Panc1 (cell line): ENCODE measurements around the gene SUGCT. TPM values are rescaled to one million over a fixed set of nuclear protein-coding genes. Genes with fewer than 3 reads are reported as not detected.

Experiments
- ATAC-seq: fragments of 200-7000 bp; cut with Tn5 transposase; 2 replicates; pipeline ENCODE4 v1.9.1; 2020; ENCODE audit warnings: mild to moderate bottlenecking, moderate library complexity
- BruUV-seq: library from RNA; stranded (reverse); fragments of 400-500 nt; replicated peaks from 2 replicates; lab custom pipeline; 2021; lab: Mats Ljungman, UMichigan
- CTCF ChIA-PET: fragments of 300-600 bp; sonication (Branson Sonifier 250); formaldehyde crosslinking; loops from one replicate; lab custom pipeline; 2022; ENCODE audit warnings: antibody characterized with exemption; lab: Charles Lee
- POLR2A ChIA-PET: fragments of 300-600 bp; sonication (Branson Sonifier 250); formaldehyde crosslinking; loops from one replicate; lab custom pipeline; 2022; ENCODE audit warnings: antibody characterized with exemption; lab: Charles Lee
- DNase-seq: peaks from one replicate; pipeline ENCODE4 v3.0.0-alpha.2; 2010; ENCODE audit warnings: low read depth, low spot score
- H3K27ac ChIP-seq: 2 replicates; pipeline ENCODE4 v1.5.1; 2011; ENCODE audit warnings: mild to moderate bottlenecking, low read length, inconsistent platforms
- H3K27me3 ChIP-seq: fragments of 200-500 bp; sonication (Bioruptor generic); 2 replicates; pipeline ENCODE4 v1.6.0; 2014; ENCODE audit warnings: low read length, inconsistent platforms; ENCODE audit not compliant: control insufficient read depth, insufficient read depth
- H3K36me3 ChIP-seq: fragments of 200-500 bp; sonication (Bioruptor generic); 2 replicates; pipeline ENCODE4 v1.5.1; 2014; ENCODE audit warnings: inconsistent platforms, mild to moderate bottlenecking, low read length, moderate library complexity; ENCODE audit not compliant: control insufficient read depth, insufficient read depth
- H3K4me1 ChIP-seq: 2 replicates; pipeline ENCODE4 v1.5.1; 2011; ENCODE audit warnings: inconsistent platforms, mild to moderate bottlenecking, low read length, moderate library complexity; ENCODE audit not compliant: control insufficient read depth, insufficient read depth
- H3K4me3 ChIP-seq, 2 experiments: 2 replicates each; pipeline ENCODE4 v1.5.1; 2011 to 2012; ENCODE audit warnings: low read depth in 2 of 2, low read length in 2 of 2, mild to moderate bottlenecking in 2 of 2, inconsistent platforms in 1 of 2, moderate library complexity in 1 of 2
- H3K9me3 ChIP-seq: fragments of 200-500 bp; sonication (Bioruptor generic); 2 replicates; pipeline ENCODE4 v1.5.1; 2014; ENCODE audit warnings: low read depth, mild to moderate bottlenecking, inconsistent platforms, low read length, moderate library complexity; ENCODE audit not compliant: control insufficient read depth, insufficient read depth
- POLR2AphosphoS5 ChIP-seq: IDR thresholded peaks from 2 replicates; pipeline ENCODE4 v1.6.1; 2012; ENCODE audit warnings: mild to moderate bottlenecking, low read depth, low read length, moderate library complexity
- SIN3A ChIP-seq: IDR thresholded peaks from 2 replicates; pipeline ENCODE4 v1.6.1; 2012; ENCODE audit warnings: low read depth, mild to moderate bottlenecking, low read length, moderate library complexity, borderline replicate concordance; ENCODE audit not compliant: insufficient read depth
- TCF7L2 ChIP-seq: IDR thresholded peaks from 2 replicates; pipeline ENCODE4 v1.6.1; 2011; ENCODE audit warnings: mild to moderate bottlenecking, low read depth, low read length, inconsistent platforms
- in situ Hi-C: cut with HindIII; loops from 2 replicates; pipeline ENCODE4 v1.10.0; 2016; ENCODE audit warnings: low sequenced_read_pairs, low pct_unique_long_range_greater_than_20kb
- intact Hi-C: fragments of 100-400 bp; cut with micrococcal nuclease; formaldehyde crosslinking; loops from one replicate; pipeline ENCODE4 v1.10.0; 2022; ENCODE audit not compliant: unreplicated experiment
- total RNA-seq: library from RNA; stranded (reverse); gene quantifications from one replicate; pipeline ENCODE4 v1.2.1, GENCODE V29; 2021; ENCODE audit not compliant: unreplicated experiment
- TF ChIP-seq, protein P1 (sequence below), 2 experiments: IDR thresholded peaks; 2 replicates each; pipeline ENCODE4 v1.6.1; 2011 to 2012; ENCODE audit warnings: low read depth in 2 of 2, control low read depth in 1 of 2, low read length in 1 of 2, mild to moderate bottlenecking in 1 of 2, moderate library complexity in 1 of 2; ENCODE audit not compliant: insufficient read depth in 1 of 2
- TF ChIP-seq, protein P2 (sequence below): fragments of 450-650 bp; IDR thresholded peaks from 2 replicates; pipeline ENCODE4 v1.5.1; 2017; ENCODE audit warnings: mild to moderate bottlenecking

SUGCT gene
- total RNA-seq, 1 experiment from 2014 or later = 3.1 TPM

DNA sequence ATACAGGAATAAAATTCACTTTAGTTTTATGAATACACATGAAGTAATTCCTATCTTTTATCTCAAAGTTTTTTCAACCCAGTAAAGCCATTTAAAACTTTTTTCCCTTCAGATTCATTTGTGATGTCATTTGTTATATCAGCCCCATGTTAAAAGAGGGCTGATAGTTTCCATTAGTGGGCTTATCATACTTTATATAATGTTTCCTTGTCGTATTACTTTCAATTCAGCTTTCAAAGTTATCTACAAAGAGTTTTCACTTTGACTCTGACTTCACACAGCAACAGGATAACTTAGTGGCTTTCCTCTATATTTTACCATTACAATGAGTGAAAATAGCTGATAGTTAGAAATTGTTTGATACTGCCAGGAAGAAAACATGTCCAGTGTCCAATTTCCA lies 484.8 kb downstream of the SUGCT start:
- DNase-seq = no peak
- ChIA-PET CTCF (no interaction called here), POLR2A (no interaction called here)
- no peak overlapping the region for H3K4me3 ChIP-seq
- H3K9me3 ChIP-seq = no peaks in the 10 kb centered on the region
- intact Hi-C loops (no loop called here), in situ Hi-C loops (no loop called here)
- ATAC-seq = no peak
- no peak overlapping the region for H3K27ac ChIP-seq
- H3K4me1 ChIP-seq = no peaks in the 10 kb centered on the region
- H3K36me3 ChIP-seq = no peaks in the 10 kb centered on the region
- TF ChIP-seq TCF7L2 (no peak), POLR2AphosphoS5 (no peak), SIN3A (no peak)
- TF ChIP-seq, protein P1, sequence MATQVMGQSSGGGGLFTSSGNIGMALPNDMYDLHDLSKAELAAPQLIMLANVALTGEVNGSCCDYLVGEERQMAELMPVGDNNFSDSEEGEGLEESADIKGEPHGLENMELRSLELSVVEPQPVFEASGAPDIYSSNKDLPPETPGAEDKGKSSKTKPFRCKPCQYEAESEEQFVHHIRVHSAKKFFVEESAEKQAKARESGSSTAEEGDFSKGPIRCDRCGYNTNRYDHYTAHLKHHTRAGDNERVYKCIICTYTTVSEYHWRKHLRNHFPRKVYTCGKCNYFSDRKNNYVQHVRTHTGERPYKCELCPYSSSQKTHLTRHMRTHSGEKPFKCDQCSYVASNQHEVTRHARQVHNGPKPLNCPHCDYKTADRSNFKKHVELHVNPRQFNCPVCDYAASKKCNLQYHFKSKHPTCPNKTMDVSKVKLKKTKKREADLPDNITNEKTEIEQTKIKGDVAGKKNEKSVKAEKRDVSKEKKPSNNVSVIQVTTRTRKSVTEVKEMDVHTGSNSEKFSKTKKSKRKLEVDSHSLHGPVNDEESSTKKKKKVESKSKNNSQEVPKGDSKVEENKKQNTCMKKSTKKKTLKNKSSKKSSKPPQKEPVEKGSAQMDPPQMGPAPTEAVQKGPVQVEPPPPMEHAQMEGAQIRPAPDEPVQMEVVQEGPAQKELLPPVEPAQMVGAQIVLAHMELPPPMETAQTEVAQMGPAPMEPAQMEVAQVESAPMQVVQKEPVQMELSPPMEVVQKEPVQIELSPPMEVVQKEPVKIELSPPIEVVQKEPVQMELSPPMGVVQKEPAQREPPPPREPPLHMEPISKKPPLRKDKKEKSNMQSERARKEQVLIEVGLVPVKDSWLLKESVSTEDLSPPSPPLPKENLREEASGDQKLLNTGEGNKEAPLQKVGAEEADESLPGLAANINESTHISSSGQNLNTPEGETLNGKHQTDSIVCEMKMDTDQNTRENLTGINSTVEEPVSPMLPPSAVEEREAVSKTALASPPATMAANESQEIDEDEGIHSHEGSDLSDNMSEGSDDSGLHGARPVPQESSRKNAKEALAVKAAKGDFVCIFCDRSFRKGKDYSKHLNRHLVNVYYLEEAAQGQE (IDR thresholded peaks at IDR 0.05; ENCODE audit: insufficient read depth in 1 of 2, low read depth in 2 of 2, low read length in 1 of 2) = no peak
- TF ChIP-seq, protein P2, sequence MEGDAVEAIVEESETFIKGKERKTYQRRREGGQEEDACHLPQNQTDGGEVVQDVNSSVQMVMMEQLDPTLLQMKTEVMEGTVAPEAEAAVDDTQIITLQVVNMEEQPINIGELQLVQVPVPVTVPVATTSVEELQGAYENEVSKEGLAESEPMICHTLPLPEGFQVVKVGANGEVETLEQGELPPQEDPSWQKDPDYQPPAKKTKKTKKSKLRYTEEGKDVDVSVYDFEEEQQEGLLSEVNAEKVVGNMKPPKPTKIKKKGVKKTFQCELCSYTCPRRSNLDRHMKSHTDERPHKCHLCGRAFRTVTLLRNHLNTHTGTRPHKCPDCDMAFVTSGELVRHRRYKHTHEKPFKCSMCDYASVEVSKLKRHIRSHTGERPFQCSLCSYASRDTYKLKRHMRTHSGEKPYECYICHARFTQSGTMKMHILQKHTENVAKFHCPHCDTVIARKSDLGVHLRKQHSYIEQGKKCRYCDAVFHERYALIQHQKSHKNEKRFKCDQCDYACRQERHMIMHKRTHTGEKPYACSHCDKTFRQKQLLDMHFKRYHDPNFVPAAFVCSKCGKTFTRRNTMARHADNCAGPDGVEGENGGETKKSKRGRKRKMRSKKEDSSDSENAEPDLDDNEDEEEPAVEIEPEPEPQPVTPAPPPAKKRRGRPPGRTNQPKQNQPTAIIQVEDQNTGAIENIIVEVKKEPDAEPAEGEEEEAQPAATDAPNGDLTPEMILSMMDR = no peak
- BruUV-seq = no TSS peak
- H3K27me3 ChIP-seq = no peaks in the 10 kb centered on the region

DNA sequence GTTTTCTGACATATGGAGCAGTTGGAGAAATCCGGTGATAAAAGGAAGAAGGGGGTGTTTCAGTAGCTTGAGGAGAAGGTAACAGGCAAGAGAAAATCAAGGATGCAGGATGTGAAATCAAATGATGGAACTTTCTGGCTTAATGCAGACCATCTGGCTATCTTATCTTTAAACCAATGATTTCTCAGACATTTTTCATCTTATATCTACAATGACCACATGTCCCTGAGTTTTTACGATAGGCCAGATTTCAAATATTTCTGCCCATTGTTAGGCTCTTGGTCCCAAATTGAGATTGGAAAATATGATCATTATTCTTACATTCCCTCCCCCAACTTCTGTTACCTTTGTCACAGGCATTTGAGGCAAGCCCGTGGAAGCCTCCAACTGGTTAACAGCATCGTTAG lies 486.8 kb downstream of the SUGCT start:
- Histone ChIP-seq H3K27me3 (no peaks in the 10 kb centered on the region), H3K36me3 (no peaks in the 10 kb centered on the region), H3K27ac (no peak overlapping the region), H3K4me3 (no peak overlapping the region), H3K4me1 (no peaks in the 10 kb centered on the region), H3K9me3 (no peaks in the 10 kb centered on the region)
- in situ Hi-C loops = no loop called here
- ChIA-PET CTCF (interaction anchor here (0.6 kb wide), 1 partner anchor 10 kb away, joined by 4 read pairs; no protein-coding TSS in a partner anchor), POLR2A (no interaction called here)
- no peak for TF ChIP-seq TCF7L2
- TF ChIP-seq SIN3A = no peak
- TF ChIP-seq, protein P1 (IDR thresholded peaks at IDR 0.05; ENCODE audit: insufficient read depth in 1 of 2, low read depth in 2 of 2, low read length in 1 of 2) = no peak
- TF ChIP-seq POLR2AphosphoS5 = no peak
- TF ChIP-seq, protein P2 = no peak
- BruUV-seq = no TSS peak
- no peak for DNase-seq
- no peak for ATAC-seq
- intact Hi-C loops = no loop called here
